Activated naive CD4-positive, alpha-beta T cell treated with anti-CD3 and anti-CD28 coated beads, Interleukin-2, amount 50 U/mL, for 72 hours (primary cell): Measurements from ENCODE around the gene CNOT11. TPM values are rescaled to one million over a fixed set of nuclear protein-coding genes. Genes with fewer than 3 reads are reported as not detected.

Experiments used
- ATAC-seq, 2 donors: fragments of 150-1000 bp; cut with Tn5 transposase; 2 replicates each; pipeline ENCODE4 v1.10.0; 2021; ENCODE audit warnings: mild to moderate bottlenecking in 2 of 2, moderate library complexity in 2 of 2
- DNase-seq, 2 donors: peaks; one replicate each; pipeline ENCODE4 v3.0.0; 2021 to 2022; ENCODE audit warnings: low spot score in 2 of 2
- H3K27ac Mint-ChIP-seq, 2 donors: one replicate each; pipeline ENCODE4 v1.8.0; 2022; ENCODE audit warnings: mild to moderate bottlenecking in 2 of 2, mixed read lengths in 2 of 2
- H3K36me3 Mint-ChIP-seq, 2 donors: one replicate each; pipeline ENCODE4 v1.8.0; 2022; ENCODE audit warnings: mixed read lengths in 2 of 2
- H3K9me3 Mint-ChIP-seq, 2 donors: one replicate each; pipeline ENCODE4 v1.8.0; 2022; ENCODE audit warnings: mixed read lengths in 2 of 2
- total RNA-seq, 2 donors: library from RNA; stranded (reverse); gene quantifications; one replicate each; pipeline ENCODE4 v1.2.3, GENCODE V29; 2022

The CNOT11 gene
- total RNA-seq, 2 donors from 2014 or later, result 46.1 to 56.4 TPM

DNA sequence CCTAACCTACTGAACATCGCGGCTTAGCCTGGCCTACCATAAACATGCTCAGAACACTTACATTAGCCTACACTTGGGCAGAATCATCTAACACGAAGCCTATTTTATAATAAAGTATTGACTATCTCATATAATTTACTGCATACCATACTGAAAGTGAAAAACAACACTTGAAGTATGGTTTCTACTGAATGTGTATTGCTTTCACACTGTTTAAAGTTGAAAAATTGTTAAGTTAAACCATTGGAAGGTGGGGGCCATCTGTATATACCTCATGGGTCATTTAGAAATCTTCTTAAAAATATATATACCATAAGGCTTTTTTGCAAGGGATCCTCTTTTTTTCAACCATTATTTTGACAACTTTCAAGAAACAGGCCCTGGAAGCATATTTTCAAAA, 39.3 kb downstream of the CNOT11 start:
- Mint-ChIP-seq H3K27ac (no peak overlapping the region), H3K9me3 (no peaks in the 10 kb centered on the region), H3K36me3 (peaks cover 0 to 28% of the 10 kb centered on the region in 2 donors)
- DNase-seq (no peak), ATAC-seq (no peak)

DNA sequence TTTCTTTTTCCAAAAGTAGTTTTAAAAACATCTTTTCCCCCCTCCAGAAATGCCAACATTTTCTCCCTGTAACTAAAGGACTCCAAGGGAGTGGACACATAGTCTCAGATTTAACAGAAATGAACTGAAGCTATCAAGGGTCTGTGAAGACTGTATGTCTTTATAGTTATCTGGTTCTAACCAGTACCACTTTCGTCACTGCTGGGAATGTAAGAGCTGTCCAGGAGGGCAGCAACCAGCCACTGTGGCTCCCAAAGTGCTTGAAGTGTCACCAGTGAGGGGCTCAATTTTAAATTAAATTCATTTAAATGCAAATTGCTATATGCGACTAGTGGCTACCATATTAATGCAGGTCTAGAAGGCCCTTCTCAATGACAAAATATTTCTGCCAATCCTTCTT, 40.9 kb downstream of the CNOT11 start:
- no peak for DNase-seq
- no peak overlapping the region for H3K27ac Mint-ChIP-seq
- no peaks in the 10 kb centered on the region for H3K9me3 Mint-ChIP-seq
- H3K36me3 Mint-ChIP-seq, result peaks cover 0 to 21% of the 10 kb centered on the region in 2 donors
- no peak for ATAC-seq

DNA sequence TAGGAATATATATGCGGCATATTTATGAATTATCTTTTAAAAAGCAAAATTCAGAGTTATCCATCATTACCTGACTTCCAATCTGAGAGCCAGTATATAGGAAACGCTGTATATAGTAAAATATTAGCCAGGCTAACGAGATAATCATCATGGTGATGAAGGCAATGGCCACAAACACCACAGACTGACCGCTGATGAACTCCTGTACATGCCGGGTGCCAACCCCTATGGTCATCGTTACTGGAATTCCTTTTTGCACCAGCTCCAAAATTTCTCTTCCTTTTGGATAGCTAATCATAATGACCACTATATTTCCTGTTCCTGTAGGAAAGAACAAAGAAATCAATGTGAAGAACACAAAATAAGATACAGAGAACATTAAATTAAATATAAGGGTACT, 42.2 kb downstream of the CNOT11 start:
- DNase-seq, result no peak
- no peak for ATAC-seq
- no peaks in the 10 kb centered on the region for H3K9me3 Mint-ChIP-seq
- peaks cover 0 to 30% of the 10 kb centered on the region in 2 donors for H3K36me3 Mint-ChIP-seq
- H3K27ac Mint-ChIP-seq, result no peak overlapping the region

DNA sequence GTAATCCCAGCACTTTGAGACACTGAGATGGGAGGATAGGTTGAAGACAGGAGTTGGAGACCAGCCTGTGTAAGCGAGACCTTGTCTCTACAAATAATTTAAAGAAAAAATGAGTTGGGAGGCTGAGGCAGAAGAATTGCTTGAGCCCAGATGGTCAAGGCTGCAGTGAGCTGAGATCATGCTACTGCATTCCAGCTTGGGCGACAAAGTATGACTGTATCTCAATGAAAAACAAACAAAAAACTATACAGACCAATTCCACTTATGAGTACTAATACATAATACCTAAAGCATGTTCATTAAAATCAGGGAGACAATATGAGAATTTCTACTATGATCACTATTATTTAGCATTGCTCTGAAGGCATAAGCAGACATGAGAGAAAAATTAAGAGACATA, 43.2 kb downstream of the CNOT11 start:
- peaks cover 0 to 31% of the 10 kb centered on the region in 2 donors for H3K36me3 Mint-ChIP-seq
- H3K9me3 Mint-ChIP-seq, result no peaks in the 10 kb centered on the region
- no peak overlapping the region for H3K27ac Mint-ChIP-seq
- DNase-seq, result no peak
- ATAC-seq, result no peak

DNA sequence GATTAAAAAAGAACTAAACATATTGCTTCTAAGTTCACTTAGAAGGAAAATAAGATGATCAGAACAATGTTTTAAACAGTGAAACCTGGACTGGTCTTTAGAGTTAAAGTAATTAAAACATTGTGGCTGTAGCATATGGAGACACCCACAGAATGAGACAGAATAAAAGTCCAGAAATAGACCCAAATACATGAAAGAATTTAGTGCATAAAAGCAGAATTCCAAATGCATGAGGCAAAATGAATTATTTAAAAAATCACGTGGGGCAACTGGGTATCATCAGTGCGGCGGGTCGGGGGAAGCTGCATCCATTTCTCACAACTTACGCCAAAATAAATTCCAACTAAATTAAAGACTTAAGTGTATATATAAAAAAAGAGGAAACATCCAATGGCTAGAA, 43.7 kb downstream of the CNOT11 start:
- no peak for ATAC-seq
- H3K9me3 Mint-ChIP-seq, result no peaks in the 10 kb centered on the region
- peak overlapping the region in 1 of 2 donors; percentile 68 for H3K27ac Mint-ChIP-seq
- DNase-seq, result no peak
- H3K36me3 Mint-ChIP-seq, result peaks cover 0 to 31% of the 10 kb centered on the region in 2 donors

DNA sequence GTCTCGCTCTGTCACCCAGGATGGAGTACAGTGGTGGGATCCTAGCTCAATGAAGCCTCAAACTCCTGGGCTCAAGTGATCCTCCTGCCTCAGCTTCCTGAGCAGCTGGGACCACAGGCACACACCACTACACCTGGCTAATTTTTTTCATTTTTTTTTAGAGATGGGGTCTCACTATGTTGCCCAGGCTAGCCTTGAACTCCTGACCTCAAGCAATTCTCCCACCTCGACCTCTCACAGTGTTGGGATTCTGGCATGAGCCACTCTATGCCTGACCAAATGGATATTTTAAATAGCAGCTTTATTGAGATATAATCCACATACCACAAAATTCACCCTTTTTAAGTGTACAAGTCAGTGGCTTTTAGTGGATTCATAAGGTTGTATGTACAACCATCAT, 44.7 kb downstream of the CNOT11 start:
- peaks cover 0 to 30% of the 10 kb centered on the region in 2 donors for H3K36me3 Mint-ChIP-seq
- DNase-seq, result no peak
- no peaks in the 10 kb centered on the region for H3K9me3 Mint-ChIP-seq
- no peak overlapping the region for H3K27ac Mint-ChIP-seq
- ATAC-seq, result no peak

DNA sequence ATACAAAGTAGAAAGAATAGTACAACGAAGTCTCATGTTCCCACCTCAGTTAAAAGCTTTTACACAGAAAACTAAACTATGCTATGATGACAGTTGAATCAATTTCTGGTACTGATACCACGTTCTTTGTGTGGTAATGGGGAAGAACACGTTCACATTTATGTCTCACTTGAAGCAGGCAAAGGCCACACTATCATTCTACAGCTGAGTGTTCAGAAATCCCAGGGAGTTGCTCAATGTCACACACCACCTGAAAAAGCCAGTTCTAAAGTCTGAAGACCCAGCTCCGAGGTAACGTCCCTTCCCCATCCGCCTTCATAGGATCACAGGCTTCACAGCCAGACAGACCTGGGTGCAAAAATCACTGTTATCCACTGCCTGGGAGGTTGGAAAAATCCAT, 46.9 kb downstream of the CNOT11 start:
- no peak for DNase-seq
- Mint-ChIP-seq H3K36me3 (peaks cover 0 to 30% of the 10 kb centered on the region in 2 donors), H3K9me3 (no peaks in the 10 kb centered on the region), H3K27ac (no peak overlapping the region)
- peak; percentile 57 to 80 for ATAC-seq

DNA sequence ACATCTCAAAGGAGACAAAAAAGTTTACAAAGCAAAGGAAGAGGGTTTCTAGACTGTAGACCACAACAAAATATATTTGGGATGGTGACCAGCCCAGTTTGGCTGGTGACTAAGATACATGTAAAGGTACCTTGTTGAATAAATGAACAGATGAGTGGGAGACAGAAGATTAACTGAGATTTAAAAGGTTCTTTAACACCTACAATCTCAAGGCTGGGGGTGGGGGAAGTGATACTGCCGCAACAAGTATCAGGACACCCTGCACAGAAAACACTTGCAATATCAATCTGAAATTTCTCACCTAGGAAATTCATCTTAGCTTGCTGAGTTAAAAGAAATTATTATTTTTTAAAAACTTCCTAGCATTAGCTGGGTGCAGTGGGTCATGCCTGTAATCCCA, 47.5 kb downstream of the CNOT11 start:
- Mint-ChIP-seq H3K9me3 (no peaks in the 10 kb centered on the region), H3K27ac (no peak overlapping the region), H3K36me3 (peaks cover under 1 to 30% of the 10 kb centered on the region in 2 donors)
- peak; percentile 32 to 42 for ATAC-seq
- no peak for DNase-seq

DNA sequence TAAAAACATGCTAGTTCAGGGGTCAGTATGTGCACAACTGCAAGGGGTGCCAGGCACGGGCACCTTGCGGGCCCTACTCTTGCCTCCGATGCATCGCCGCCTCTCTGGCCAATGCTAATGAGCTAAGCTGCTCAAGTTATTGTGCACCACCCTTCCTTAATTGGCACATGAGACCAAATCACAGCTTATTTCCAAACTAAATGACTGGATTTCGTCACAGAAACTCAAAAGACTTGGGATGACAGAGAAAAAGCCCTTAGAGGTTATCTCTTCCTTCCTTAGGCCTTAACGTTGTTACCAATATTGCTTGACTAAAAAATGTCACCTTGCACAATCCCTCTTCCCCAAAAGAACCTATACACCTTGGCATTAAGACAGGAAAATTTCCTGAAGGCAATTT, 48.1 kb downstream of the CNOT11 start:
- H3K27ac Mint-ChIP-seq, result no peak overlapping the region
- DNase-seq, result no peak
- no peak for ATAC-seq
- H3K9me3 Mint-ChIP-seq, result no peaks in the 10 kb centered on the region
- peaks cover 7 to 36% of the 10 kb centered on the region in 2 donors for H3K36me3 Mint-ChIP-seq

DNA sequence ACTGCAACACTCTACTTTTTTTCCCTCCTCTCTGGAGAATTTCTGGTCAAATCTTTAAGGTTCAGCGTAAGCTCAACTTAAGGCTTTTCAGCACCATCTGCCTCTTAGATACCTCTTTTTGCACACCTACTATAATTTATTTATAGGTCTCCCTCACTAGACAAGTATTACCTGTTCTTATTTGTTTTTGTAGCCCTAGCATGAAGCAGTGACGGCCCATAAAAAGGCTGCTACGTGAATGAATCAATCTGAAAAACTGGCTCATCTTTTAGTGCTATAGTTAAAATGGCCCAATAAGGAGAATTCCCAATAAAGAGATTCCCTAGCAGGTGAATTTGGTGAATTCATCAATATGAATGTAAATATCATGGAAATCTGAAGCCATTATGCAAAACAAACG, 49.3 kb downstream of the CNOT11 start:
- DNase-seq (no peak), ATAC-seq (no peak)
- no peaks in the 10 kb centered on the region for H3K9me3 Mint-ChIP-seq
- no peak overlapping the region for H3K27ac Mint-ChIP-seq
- H3K36me3 Mint-ChIP-seq, result peaks cover 8 to 43% of the 10 kb centered on the region in 2 donors

DNA sequence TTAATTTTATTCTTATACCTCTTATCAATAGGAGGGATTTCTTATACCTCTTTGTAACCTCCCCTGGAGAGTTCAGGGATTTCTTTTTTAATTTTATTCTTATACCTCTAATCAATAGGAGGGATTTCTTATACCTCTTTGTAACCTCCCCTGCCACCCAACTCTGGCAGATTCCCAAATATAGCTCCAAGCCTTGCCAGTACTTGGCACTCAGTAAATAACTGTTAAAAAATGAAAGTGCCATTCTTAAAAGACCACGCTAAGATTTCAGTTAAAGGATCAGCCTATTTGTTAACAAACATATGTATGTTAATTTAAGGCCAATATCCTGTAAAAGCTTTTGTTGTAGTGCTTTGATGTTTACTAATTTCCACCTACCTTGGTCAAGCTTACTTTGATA, 51.0 kb downstream of the CNOT11 start:
- no peak for DNase-seq
- H3K9me3 Mint-ChIP-seq, result no peaks in the 10 kb centered on the region
- H3K27ac Mint-ChIP-seq, result no peak overlapping the region
- ATAC-seq, result no peak
- peaks cover 17 to 48% of the 10 kb centered on the region in 2 donors for H3K36me3 Mint-ChIP-seq

DNA sequence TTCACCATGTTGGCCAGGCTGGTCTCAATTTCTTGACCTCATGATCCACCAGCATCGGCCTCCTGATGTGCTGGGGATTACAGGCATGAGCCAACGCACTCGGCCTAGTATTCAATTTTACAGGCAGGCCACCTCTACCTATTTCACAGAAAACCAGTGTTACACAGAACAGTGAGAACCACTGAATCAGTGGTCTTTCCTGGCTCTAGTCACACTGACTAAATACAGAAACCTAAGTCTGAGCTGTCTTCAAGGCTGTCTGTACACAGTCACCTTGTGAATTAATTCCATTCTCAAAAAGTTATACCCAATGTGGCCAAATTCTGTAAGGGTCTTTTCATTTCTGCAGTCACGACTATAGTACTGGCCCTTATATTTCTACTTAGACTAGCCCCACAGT, 52.3 kb downstream of the CNOT11 start:
- H3K9me3 Mint-ChIP-seq, result no peaks in the 10 kb centered on the region
- ATAC-seq, result peak; percentile 9 to 34
- H3K27ac Mint-ChIP-seq, result peak overlapping the region; percentile 69 to 93

DNA sequence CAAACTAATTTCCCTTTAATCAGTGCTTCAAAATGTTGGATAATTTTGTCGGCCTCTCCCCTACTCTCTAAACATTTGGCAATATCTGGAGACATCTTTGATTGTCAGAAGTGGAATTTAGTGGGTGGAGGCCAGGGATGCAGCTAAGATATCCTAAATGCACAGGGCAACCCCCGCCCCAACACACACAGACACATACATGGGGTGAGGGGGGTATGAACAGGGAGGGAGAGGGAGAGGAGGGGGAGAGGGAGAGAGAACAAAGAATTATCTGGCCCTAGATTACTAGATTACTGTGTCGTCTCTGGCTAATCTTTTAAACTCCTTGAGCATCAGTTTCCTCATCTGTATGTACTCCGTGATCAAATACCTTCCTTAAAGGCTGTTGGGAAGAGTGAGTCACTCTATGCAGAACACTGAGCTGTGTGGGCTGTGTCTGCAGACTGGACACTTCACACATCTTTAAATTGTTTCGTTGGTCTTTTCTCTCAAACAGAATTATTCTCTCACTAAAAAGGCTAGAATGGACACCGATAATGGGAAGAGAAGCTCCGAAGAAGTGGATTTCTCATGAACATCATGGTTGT, 52.9 kb downstream of the CNOT11 start:
- no peaks in the 10 kb centered on the region for H3K9me3 Mint-ChIP-seq
- peak; percentile 18 to 41 for ATAC-seq
- peaks cover 17 to 45% of the 10 kb centered on the region in 2 donors for H3K36me3 Mint-ChIP-seq
- DNase-seq, result no peak
- peak overlapping the region; percentile 69 to 93 for H3K27ac Mint-ChIP-seq

More for the DNA sequence above, 52.3 kb downstream of the CNOT11 start:
- DNase-seq, result no peak
- peaks cover 17 to 40% of the 10 kb centered on the region in 2 donors for H3K36me3 Mint-ChIP-seq

DNA sequence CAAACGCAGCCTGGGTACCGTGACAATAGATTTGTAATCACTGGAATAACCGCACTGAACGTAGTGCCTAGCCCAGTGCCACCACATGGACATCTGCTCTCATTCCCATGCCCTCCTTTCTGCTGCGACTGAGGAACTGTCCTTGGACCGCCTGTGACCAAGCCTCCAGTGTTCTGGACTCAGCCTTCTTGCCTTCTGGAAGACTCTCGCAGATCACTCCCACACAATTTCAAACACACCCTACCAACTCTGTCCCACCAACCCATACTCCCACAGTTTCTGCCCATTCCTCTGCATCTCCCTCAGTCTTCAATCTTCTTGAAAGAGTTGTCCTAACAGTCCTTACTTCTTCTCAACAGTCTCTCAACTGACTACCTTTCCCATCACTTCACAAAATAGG, 53.7 kb downstream of the CNOT11 start:
- no peak for DNase-seq
- no peaks in the 10 kb centered on the region for H3K9me3 Mint-ChIP-seq
- H3K27ac Mint-ChIP-seq, result peak overlapping the region; percentile 93 to 94
- ATAC-seq, result peak; percentile 2 to 4
- peaks cover 17 to 45% of the 10 kb centered on the region in 2 donors for H3K36me3 Mint-ChIP-seq

DNA sequence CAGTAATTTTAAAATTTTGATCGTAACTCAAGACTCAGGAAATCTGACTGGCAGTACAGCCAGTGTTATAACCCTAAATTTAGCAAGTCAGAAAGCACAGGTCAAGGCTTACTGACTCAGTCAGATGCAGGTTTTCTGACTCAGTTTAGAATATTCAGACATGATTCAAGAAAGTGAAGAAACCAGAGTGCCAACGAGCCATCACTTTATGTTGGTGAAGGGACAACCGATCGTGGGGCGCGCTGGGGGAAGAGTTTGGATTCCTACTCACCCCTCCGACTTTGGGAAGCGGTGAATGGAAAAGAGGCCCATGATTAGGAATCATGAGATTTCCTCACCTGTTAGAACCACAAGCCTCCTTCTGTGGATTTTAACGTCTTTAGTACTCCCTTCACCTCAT, 54.8 kb downstream of the CNOT11 start:
- Mint-ChIP-seq H3K9me3 (no peaks in the 10 kb centered on the region), H3K27ac (peak overlapping the region; percentile 93 to 94), H3K36me3 (peaks cover 17 to 38% of the 10 kb centered on the region in 2 donors)
- ATAC-seq, result peak; percentile 38 to 49
- peak in 1 of 2 donors; percentile 30 for DNase-seq

DNA sequence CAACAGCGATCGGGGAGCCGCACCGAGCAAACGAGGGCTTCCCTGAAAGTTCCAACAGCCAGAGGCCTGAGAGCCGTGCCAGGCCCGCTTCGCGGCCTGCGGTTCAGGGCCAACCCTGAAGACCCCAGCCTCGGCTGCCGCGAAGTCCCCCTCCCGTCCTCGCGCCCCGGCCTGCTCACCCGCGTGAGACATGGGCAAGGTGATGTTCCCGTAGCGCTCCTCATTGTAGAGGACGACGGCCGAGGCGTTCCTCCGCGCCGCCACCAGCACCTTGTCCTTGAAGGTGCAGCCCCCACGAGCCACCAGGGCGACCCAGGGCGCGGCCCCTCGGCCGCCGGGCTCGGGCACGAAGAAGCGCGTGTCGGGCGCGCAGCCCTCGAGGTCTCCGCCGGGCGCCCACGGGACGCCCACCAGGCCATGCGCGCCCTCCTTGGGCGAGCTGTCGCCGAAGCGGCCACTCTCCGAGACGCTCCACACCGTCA, 55.3 kb downstream of the CNOT11 start:
- Mint-ChIP-seq H3K36me3 (peaks cover 17 to 35% of the 10 kb centered on the region in 2 donors), H3K27ac (peak overlapping the region; percentile 93 to 94), H3K9me3 (no peaks in the 10 kb centered on the region)
- ATAC-seq (peak; percentile 2 to 3), DNase-seq (peak in 1 of 2 donors; percentile 61)

DNA sequence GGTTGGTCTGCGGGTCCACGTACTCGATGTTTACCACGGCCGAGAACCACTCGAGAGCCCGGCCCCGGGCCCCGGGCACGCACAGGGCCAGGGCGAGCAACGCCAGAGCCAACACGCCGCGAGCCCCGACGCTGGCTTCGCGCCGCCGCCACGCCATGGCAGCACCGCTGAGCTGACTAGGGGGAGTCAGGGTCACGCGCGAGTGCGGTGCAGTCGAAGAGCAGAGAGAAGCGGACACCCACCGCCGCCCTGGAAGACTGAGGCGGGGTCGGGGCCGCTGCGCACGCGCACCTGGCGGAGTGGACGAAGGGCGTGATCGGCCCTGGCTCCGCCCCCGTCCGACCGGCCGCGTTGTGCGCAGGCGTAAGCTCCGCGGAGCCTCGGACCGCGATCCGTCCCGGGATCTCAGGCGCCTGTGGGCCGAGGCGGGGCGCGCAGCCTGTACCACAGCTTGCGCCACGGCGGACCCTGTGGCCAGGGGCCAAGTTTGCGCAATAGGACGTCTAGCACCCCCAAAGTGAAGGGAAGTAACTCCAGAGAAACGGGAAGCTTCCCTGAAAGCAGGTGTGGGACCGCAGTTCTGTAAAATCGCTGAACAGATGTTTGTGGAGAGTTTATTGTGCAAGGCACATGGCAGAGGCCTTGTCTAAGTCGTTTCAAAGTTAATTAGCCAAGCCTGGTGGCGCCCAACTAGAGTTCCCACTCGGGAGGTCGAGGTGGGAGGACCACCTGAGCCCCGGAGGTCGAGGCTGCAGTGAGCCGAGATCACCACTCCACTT, 55.9 kb downstream of the CNOT11 start, which contains the start of gene RNF149:
Gene RNF149 (minus strand): TSS at position 270 of the 779 bp plus-strand sequence. CDS start 113 bp downstream, at position 157.
- Mint-ChIP-seq H3K27ac (peak within 1 kb of the TSS; percentile 93 to 94), H3K36me3 (peaks cover 17 to 33% of the 10 kb centered on the region in 2 donors), H3K9me3 (no peaks in the 10 kb centered on the region)
- DNase-seq, result peak; percentile 94
- ATAC-seq, result peak; percentile 61 to 65
